B cell (primary cell): ENCODE data around the gene OR5L1.

Experiments
- CTCF ChIP-seq: fragments of 200-600 bp; IDR thresholded peaks from one replicate; pipeline ENCODE4 v1.8.0; 2022; ENCODE audit warnings: antibody characterized with exemption, mild to moderate bottlenecking
- EZH2 ChIP-seq: IDR thresholded peaks from 2 replicates; pipeline ENCODE4 v1.6.1; 2012; ENCODE audit warnings: borderline replicate concordance, low read depth, mild to moderate bottlenecking, moderate library complexity, low read length; ENCODE audit not compliant: insufficient read depth, poor library complexity, severe bottlenecking

DNA sequence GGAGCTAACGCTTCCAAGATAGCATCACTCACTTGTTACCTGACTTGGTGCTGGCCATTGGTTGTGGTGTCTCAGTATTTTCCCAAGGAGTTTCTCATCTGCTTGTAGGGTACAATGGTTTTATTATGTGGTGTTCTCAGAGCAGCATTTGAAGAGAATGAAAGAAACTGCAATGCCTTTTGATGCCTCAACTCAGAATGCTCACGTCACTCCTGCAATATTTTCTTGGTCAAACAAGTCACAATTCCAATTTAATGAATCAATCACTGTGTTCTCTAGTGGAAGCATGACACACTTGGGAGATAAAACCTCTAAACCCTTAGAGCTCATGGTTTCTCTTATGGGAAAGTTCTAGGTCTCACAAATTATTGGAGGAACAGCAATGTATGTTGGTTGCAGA is 17.8 kb upstream of the OR5L1 start:
- TF ChIP-seq CTCF (no peak), EZH2 (no peak)
